HepG2 (cell line): Measurements from ENCODE around the gene CHCHD6. TPM values are rescaled to one million over a fixed set of nuclear protein-coding genes. Genes with fewer than 3 reads are reported as not detected.

Source experiments
- ATAC-seq: fragments of 200-7000 bp; cut with Tn5 transposase; 3 replicates; pipeline ENCODE4 v1.9.1; 2020; ENCODE audit warnings: mild to moderate bottlenecking, moderate library complexity
- BruUV-seq: library from RNA; stranded (reverse); fragments of 400-500 nt; replicated peaks from 2 replicates; lab custom pipeline; 2021; lab: Mats Ljungman, UMichigan
- CTCF ChIA-PET: fragments of 300-600 bp; formaldehyde crosslinking; extraction: SDS; loops from one replicate; lab custom pipeline; 2021; ENCODE audit warnings: low total read pairs, inconsistent platforms, low intra/inter-chr PET ratio; lab: Yijun Ruan, JAX
- POLR2A ChIA-PET: fragments of 350-600 bp; sonication (Branson Sonifier 250); formaldehyde crosslinking; loops from one replicate; lab custom pipeline; 2020; ENCODE audit warnings: antibody characterized with exemption, inconsistent platforms; lab: Yijun Ruan, JAX
- DNase-seq: peaks from one replicate; pipeline ENCODE4 v3.0.0-alpha.2; 2015; ENCODE audit warnings: low spot score
- FAIRE-seq: peaks from 3 replicates; lab custom pipeline; 2011; peaks lifted over from hg19 to GRCh38; lab: Jason Lieb, UNC
- H2AFZ ChIP-seq: one replicate; pipeline ENCODE4 v1.6.1; 2011; ENCODE audit warnings: low read length, inconsistent platforms
- H3K27ac ChIP-seq: fragments of 300-600 bp; 3 replicates; pipeline ENCODE4 v1.8.0; 2011; ENCODE audit warnings: mixed run types, mild to moderate bottlenecking, mixed read lengths, low read length, inconsistent platforms; ENCODE audit not compliant: insufficient read depth; ENCODE audit errors: extremely low read length
- H3K27me3 ChIP-seq, 2 experiments: fragments of 200-600 bp in 1 of 2; 2 replicates in 1 of 2; 3 replicates in 1 of 2; pipeline versions ENCODE4 v1.6.0 to v1.8.0; 2011; ENCODE audit warnings: low read length in 2 of 2, mild to moderate bottlenecking in 2 of 2, moderate library complexity in 2 of 2, inconsistent platforms in 1 of 2; ENCODE audit not compliant: insufficient read depth in 2 of 2, control insufficient read depth in 1 of 2
- H3K36me3 ChIP-seq, 2 experiments: fragments of 200-600 bp in 1 of 2; replicated peaks in 1 of 2; 2 replicates in 1 of 2; 3 replicates in 1 of 2; pipeline versions ENCODE4 v1.5.1 to v1.8.0; 2011; ENCODE audit warnings: low read length in 2 of 2, inconsistent platforms in 1 of 2; ENCODE audit not compliant: insufficient read depth in 2 of 2, control insufficient read depth in 1 of 2
- H3K4me1 ChIP-seq: 2 replicates; pipeline ENCODE4 v1.5.1; 2012; ENCODE audit warnings: low read length, inconsistent platforms; ENCODE audit not compliant: insufficient read depth
- H3K4me2 ChIP-seq: 2 replicates; pipeline ENCODE4 v1.6.0; 2011; ENCODE audit warnings: low read depth, low read length, inconsistent platforms
- H3K4me3 ChIP-seq, 3 experiments: fragments of 200-600 bp in 1 of 3; sonication (generic), shearing (Covaris generic) in 1 of 3; replicated peaks in 1 of 3; 2 replicates each; pipeline ENCODE4 v1.5.1; 2011 to 2016; ENCODE audit warnings: low read length in 3 of 3, inconsistent platforms in 2 of 3, low read depth in 2 of 3, mild to moderate bottlenecking in 2 of 3, control low read depth in 1 of 3, mixed read lengths in 1 of 3; ENCODE audit not compliant: insufficient read depth in 1 of 3
- H3K79me2 ChIP-seq: one replicate; pipeline ENCODE4 v1.6.1; 2011; ENCODE audit warnings: low read length, inconsistent platforms; ENCODE audit not compliant: insufficient read depth
- H3K9ac ChIP-seq: 2 replicates; pipeline ENCODE4 v1.6.0; 2011; ENCODE audit warnings: mild to moderate bottlenecking, low read depth, low read length, inconsistent platforms; ENCODE audit not compliant: insufficient read depth
- H3K9me3 ChIP-seq: 2 replicates; pipeline ENCODE4 v1.5.1; 2012; ENCODE audit warnings: mild to moderate bottlenecking, low read length
- H4K20me1 ChIP-seq: 2 replicates; pipeline ENCODE4 v1.6.0; 2011; ENCODE audit warnings: inconsistent platforms, mild to moderate bottlenecking, low read length, moderate library complexity; ENCODE audit not compliant: insufficient read depth
- ATF7 ChIP-seq, 2 experiments: fragments of 450-650 bp in 1 of 2; sonication (generic) in 1 of 2; formaldehyde crosslinking in 1 of 2; IDR thresholded peaks; 2 replicates each; pipeline versions ENCODE4 v1.4.0 to v1.6.1; 2016 to 2020; ENCODE audit warnings: antibody characterized with exemption in 1 of 2, mild to moderate bottlenecking in 1 of 2, missing genetic modification reagents in 1 of 2
- CBX1 ChIP-seq: IDR thresholded peaks from one replicate; pipeline ENCODE4 v1.6.1; 2016; ENCODE audit warnings: antibody characterized with exemption, low read depth
- ESRRA ChIP-seq: sonication (generic); formaldehyde crosslinking; IDR thresholded peaks from 2 replicates; pipeline ENCODE4 v1.5.1; 2020; ENCODE audit warnings: mild to moderate bottlenecking, low read depth, missing genetic modification reagents
- HDAC2 ChIP-seq: sonication (generic); formaldehyde crosslinking; IDR thresholded peaks from 2 replicates; pipeline ENCODE4 v1.4.0; 2020; ENCODE audit warnings: missing genetic modification reagents
- HMG20B ChIP-seq: conservative IDR thresholded peaks from 2 replicates; pipeline ENCODE4 v1.6.1; 2016; ENCODE audit warnings: missing genetic modification reagents, missing compliant biosample characterization
- HNRNPLL ChIP-seq: fragments of 200-400 bp; formaldehyde crosslinking; IDR thresholded peaks from 2 replicates; pipeline ENCODE4 v1.6.1; 2017; ENCODE audit warnings: mild to moderate bottlenecking, low read depth, low read length; ENCODE audit not compliant: poor library complexity, severe bottlenecking
- HOXD1 ChIP-seq: sonication (generic); formaldehyde crosslinking; IDR thresholded peaks from 2 replicates; pipeline ENCODE4 v1.5.0; 2020; ENCODE audit warnings: missing genetic modification reagents
- MEIS2 ChIP-seq: sonication (generic); formaldehyde crosslinking; IDR thresholded peaks from 2 replicates; pipeline ENCODE4 v1.9.0; 2021; ENCODE audit warnings: mild to moderate bottlenecking, missing genetic modification reagents
- MTF2 ChIP-seq: sonication (generic); formaldehyde crosslinking; IDR thresholded peaks from 2 replicates; pipeline ENCODE4 v1.5.0; 2020; ENCODE audit warnings: missing genetic modification reagents, borderline replicate concordance
- PLRG1 ChIP-seq: fragments of 450-650 bp; conservative IDR thresholded peaks from 2 replicates; pipeline ENCODE4 v1.6.1; 2016
- SALL1 ChIP-seq: sonication (generic); formaldehyde crosslinking; IDR thresholded peaks from 2 replicates; pipeline ENCODE4 v1.8.0; 2022; ENCODE audit warnings: mild to moderate bottlenecking, missing genetic modification reagents
- TGIF2 ChIP-seq: IDR thresholded peaks from 2 replicates; pipeline ENCODE4 v1.6.1; 2016; ENCODE audit warnings: control low read depth, missing compliant biosample characterization
- ZNF264 ChIP-seq: sonication (generic); formaldehyde crosslinking; IDR thresholded peaks from 2 replicates; pipeline ENCODE4 v1.4.0; 2020; ENCODE audit warnings: missing genetic modification reagents
- ZNF326 ChIP-seq: sonication (generic); formaldehyde crosslinking; IDR thresholded peaks from 2 replicates; pipeline ENCODE4 v1.4.0; 2020; ENCODE audit warnings: missing genetic modification reagents, borderline replicate concordance
- ZNF547 ChIP-seq: sonication (generic); formaldehyde crosslinking; IDR thresholded peaks from 2 replicates; pipeline ENCODE4 v1.5.1; 2020; ENCODE audit warnings: mild to moderate bottlenecking, missing genetic modification reagents
- ZNF552 ChIP-seq: sonication (generic); formaldehyde crosslinking; IDR thresholded peaks from 2 replicates; pipeline ENCODE4 v1.9.0; 2022; ENCODE audit warnings: missing genetic modification reagents, mild to moderate bottlenecking, borderline replicate concordance
- WGBS: methylation state at CpG from one replicate; pipeline ENCODE4 v1.1.6; 2017; ENCODE audit warnings: low lambda C conversion rate; 5-methylcytosine and 5-hydroxymethylcytosine counted together
- in situ Hi-C: cut with HindIII; loops from 2 replicates; pipeline ENCODE4 v1.10.0; 2017; ENCODE audit warnings: low pct_unique_long_range_greater_than_20kb; ENCODE audit not compliant: extremely low pct_ligation_motif_present
- intact Hi-C: fragments of 100-400 bp; cut with micrococcal nuclease; formaldehyde crosslinking; loops from one replicate; pipeline ENCODE4 v1.10.0; 2022; ENCODE audit not compliant: unreplicated experiment
- polyA plus RNA-seq, 8 experiments: library from polyadenylated mRNA; depleted of rRNA in 3 of 8; stranded (reverse) in 7 of 8; unstranded in 1 of 8; fragments of >200 nt; fragmentation: Illumina TruSeq in 4 of 8; extraction: Trizol in 4 of 8; gene quantifications; 2 replicates each; pipeline versions ENCODE4 v1.2.1 to v1.2.3, GENCODE V29; 2011 to 2016; ENCODE audit warnings: low read depth in 4 of 8, missing spikeins in 1 of 8, mixed read lengths in 1 of 8; ENCODE audit not compliant: insufficient read depth in 1 of 8
- total RNA-seq, 5 experiments: library from RNA; depleted of rRNA; stranded (reverse); fragments of >200 nt; fragmentation: Illumina TruSeq; extraction: Trizol; gene quantifications; 2 replicates each; pipeline ENCODE4 v1.2.3, GENCODE V29; 2016; ENCODE audit warnings: low read depth in 1 of 5
- TF ChIP-seq, protein P1 (sequence below): IDR thresholded peaks from 2 replicates; pipeline ENCODE4 v1.6.1; 2018; ENCODE audit warnings: missing genetic modification reagents, mild to moderate bottlenecking, missing compliant biosample characterization
- TF ChIP-seq, protein P2 (sequence below): IDR thresholded peaks from 2 replicates; pipeline ENCODE4 v1.6.1; 2012; ENCODE audit warnings: low read length, improper control_type of control experiment
- TF ChIP-seq, protein P3 (sequence below): sonication (generic); formaldehyde crosslinking; IDR thresholded peaks from 2 replicates; pipeline ENCODE4 v1.4.0; 2020; ENCODE audit warnings: missing genetic modification reagents
- TF ChIP-seq, protein P4 (sequence below): IDR thresholded peaks from 2 replicates; pipeline ENCODE4 v1.6.1; 2016; ENCODE audit warnings: mild to moderate bottlenecking, missing biosample characterization, missing genetic modification reagents

Gene CHCHD6
- total and polyA plus RNA-seq, 2 of the 13 experiments (the other 11 are each of a cell fraction or from before 2014, with no cell fraction given): 20.3 to 20.8 TPM

DNA sequence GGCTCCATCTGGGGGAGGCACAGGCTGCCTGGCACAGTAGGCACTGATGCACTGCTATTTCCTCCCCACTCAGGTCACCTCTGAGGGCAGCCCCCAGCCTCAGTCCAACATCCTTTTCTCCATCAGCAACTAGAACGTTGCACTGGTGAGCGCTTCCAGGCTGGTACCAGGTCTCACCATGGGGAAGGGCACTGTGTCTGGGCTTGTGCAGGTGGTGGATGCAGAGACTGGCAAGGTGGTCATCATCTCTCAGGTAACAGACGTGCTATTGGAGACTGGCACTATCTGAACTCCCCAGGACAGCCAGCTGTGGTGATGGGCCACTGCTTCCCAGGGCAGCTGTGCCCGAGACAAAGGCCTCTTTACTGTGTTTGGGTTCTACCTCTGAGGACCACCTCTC, 40.8 kb upstream of the CHCHD6 start (continued):
- TF ChIP-seq ATF7 (IDR thresholded peaks at IDR 0.05) (no peak), ATF7 (CRISPR knock-in tag; IDR thresholded peaks at IDR 0.05) (no peak), PLRG1 (no peak), MTF2 (CRISPR knock-in tag) (no peak), ZNF547 (no peak), ESRRA (CRISPR knock-in tag) (no peak)
- TF ChIP-seq, protein P1, sequence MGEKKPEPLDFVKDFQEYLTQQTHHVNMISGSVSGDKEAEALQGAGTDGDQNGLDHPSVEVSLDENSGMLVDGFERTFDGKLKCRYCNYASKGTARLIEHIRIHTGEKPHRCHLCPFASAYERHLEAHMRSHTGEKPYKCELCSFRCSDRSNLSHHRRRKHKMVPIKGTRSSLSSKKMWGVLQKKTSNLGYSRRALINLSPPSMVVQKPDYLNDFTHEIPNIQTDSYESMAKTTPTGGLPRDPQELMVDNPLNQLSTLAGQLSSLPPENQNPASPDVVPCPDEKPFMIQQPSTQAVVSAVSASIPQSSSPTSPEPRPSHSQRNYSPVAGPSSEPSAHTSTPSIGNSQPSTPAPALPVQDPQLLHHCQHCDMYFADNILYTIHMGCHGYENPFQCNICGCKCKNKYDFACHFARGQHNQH (CRISPR knock-in tag): no peak

DNA sequence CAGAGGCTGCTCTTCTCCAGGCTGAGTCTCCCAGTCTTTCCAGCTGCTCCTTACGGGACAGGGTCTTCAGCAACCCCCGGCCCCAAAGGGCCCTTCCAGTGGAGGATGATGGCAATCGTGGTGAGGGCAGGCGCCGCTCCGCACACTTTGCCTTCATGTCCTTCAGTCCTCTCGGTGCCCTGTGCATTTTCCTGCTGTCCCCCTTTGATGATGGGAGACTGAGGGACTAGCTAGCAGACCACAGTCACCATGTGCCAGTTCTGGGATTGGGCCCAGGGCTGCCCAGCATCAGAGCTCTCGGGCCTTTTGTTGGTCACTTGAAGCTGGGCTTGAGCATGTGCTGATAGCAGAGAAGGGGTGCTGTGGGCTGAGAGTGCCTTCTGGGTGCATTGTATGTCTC, 40.3 kb upstream of the CHCHD6 start:
- ChIA-PET CTCF (no interaction called here), POLR2A (no interaction called here)
- no peak for FAIRE-seq
- WGBS: 32% methylated on average over 7 of the region's 8 CpGs
- ATAC-seq: no peak
- no peak overlapping the region for H3K4me3 ChIP-seq
- peaks cover 0 to 62% of the 10 kb centered on the region in 2 experiments; a peak in 4 of 5 replicates for H3K27me3 ChIP-seq
- intact Hi-C loops: no loop called here
- H3K79me2 ChIP-seq: no peaks in the 10 kb centered on the region
- no peak overlapping the region for H3K27ac ChIP-seq
- H3K9me3 ChIP-seq: peaks cover 3% of the 10 kb centered on the region; the same call in 1 of the 2 replicates
- H4K20me1 ChIP-seq: no peaks in the 10 kb centered on the region
- no peak overlapping the region for H3K9ac ChIP-seq
- no peaks in the 10 kb centered on the region for H3K36me3 ChIP-seq
- peaks cover 9% of the 10 kb centered on the region; the same call in 1 of the 2 replicates for H3K4me1 ChIP-seq
- no peak overlapping the region for H3K4me2 ChIP-seq
- no peak overlapping the region for H2AFZ ChIP-seq
- in situ Hi-C loops: no loop called here
- DNase-seq: no peak
- no TSS peak for BruUV-seq
- TF ChIP-seq, protein P2, sequence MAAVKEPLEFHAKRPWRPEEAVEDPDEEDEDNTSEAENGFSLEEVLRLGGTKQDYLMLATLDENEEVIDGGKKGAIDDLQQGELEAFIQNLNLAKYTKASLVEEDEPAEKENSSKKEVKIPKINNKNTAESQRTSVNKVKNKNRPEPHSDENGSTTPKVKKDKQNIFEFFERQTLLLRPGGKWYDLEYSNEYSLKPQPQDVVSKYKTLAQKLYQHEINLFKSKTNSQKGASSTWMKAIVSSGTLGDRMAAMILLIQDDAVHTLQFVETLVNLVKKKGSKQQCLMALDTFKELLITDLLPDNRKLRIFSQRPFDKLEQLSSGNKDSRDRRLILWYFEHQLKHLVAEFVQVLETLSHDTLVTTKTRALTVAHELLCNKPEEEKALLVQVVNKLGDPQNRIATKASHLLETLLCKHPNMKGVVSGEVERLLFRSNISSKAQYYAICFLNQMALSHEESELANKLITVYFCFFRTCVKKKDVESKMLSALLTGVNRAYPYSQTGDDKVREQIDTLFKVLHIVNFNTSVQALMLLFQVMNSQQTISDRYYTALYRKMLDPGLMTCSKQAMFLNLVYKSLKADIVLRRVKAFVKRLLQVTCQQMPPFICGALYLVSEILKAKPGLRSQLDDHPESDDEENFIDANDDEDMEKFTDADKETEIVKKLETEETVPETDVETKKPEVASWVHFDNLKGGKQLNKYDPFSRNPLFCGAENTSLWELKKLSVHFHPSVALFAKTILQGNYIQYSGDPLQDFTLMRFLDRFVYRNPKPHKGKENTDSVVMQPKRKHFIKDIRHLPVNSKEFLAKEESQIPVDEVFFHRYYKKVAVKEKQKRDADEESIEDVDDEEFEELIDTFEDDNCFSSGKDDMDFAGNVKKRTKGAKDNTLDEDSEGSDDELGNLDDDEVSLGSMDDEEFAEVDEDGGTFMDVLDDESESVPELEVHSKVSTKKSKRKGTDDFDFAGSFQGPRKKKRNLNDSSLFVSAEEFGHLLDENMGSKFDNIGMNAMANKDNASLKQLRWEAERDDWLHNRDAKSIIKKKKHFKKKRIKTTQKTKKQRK: no peak
- TF ChIP-seq CBX1: no peak
- no peak for TF ChIP-seq MEIS2 (CRISPR knock-in tag)
- no peak for TF ChIP-seq HDAC2 (CRISPR knock-in tag)
- TF ChIP-seq, protein P3, sequence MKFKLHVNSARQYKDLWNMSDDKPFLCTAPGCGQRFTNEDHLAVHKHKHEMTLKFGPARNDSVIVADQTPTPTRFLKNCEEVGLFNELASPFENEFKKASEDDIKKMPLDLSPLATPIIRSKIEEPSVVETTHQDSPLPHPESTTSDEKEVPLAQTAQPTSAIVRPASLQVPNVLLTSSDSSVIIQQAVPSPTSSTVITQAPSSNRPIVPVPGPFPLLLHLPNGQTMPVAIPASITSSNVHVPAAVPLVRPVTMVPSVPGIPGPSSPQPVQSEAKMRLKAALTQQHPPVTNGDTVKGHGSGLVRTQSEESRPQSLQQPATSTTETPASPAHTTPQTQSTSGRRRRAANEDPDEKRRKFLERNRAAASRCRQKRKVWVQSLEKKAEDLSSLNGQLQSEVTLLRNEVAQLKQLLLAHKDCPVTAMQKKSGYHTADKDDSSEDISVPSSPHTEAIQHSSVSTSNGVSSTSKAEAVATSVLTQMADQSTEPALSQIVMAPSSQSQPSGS (CRISPR knock-in tag): no peak
- no peak for TF ChIP-seq TGIF2 (CRISPR knock-in tag)
- TF ChIP-seq ZNF264 (CRISPR knock-in tag): no peak
- no peak for TF ChIP-seq PLRG1
- TF ChIP-seq HNRNPLL: no peak
- no peak for TF ChIP-seq SALL1
- TF ChIP-seq HMG20B (CRISPR knock-in tag): no peak
- TF ChIP-seq, protein P4, sequence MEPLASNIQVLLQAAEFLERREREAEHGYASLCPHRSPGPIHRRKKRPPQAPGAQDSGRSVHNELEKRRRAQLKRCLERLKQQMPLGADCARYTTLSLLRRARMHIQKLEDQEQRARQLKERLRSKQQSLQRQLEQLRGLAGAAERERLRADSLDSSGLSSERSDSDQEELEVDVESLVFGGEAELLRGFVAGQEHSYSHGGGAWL (CRISPR knock-in tag): no peak
- TF ChIP-seq HOXD1: no peak
- no peak for TF ChIP-seq ZNF552 (CRISPR knock-in tag)
- no peak for TF ChIP-seq ZNF326 (CRISPR knock-in tag)
